ENCODE results near the gene ZNF484. TPM values are rescaled to one million over a fixed set of nuclear protein-coding genes. Genes with fewer than 3 reads are reported as not detected.

The ZNF484 gene
- total and polyA plus RNA-seq, 2 donors (not counting 3 experiments of a cell fraction or from before 2014, with no cell fraction given): 0.88 to 7.2 TPM

- H3K36me3 ChIP-seq (ENCODE audit: control insufficient read depth in 2 of 2, extremely low read depth in 1 of 2, insufficient read depth in 2 of 2, low read length in 2 of 2): no peaks in the 10 kb centered on the region
- dilution Hi-C loops (cut with MboI; ENCODE audit: extremely low pct_ligation_motif_present, low sequenced_read_pairs) (no loop called here), intact Hi-C loops (cut with micrococcal nuclease) (no loop called here)
- no peak overlapping the region for H2AFZ ChIP-seq (ENCODE audit: low read depth, low read length)
- no peaks in the 10 kb centered on the region for H3K9me1 ChIP-seq (replicated peaks; ENCODE audit: control insufficient read depth, extremely low read depth, insufficient read depth, low read length)
- H4K20me1 ChIP-seq (replicated peaks; ENCODE audit: control insufficient read depth, extremely low read depth, insufficient read depth, low read length): no peaks in the 10 kb centered on the region
- H3K27ac ChIP-seq (ENCODE audit: insufficient read depth, low read depth, low read length): no peak overlapping the region
- peaks cover 15 to 18% of the 10 kb centered on the region in 2 experiments for H3K27me3 ChIP-seq (ENCODE audit: control insufficient read depth in 2 of 2, insufficient read depth in 2 of 2, low read length in 2 of 2)
- no peak overlapping the region for H3K9ac ChIP-seq (replicated peaks; ENCODE audit: extremely low read depth, insufficient read depth, low read length)
- H3K4me3 ChIP-seq (replicated peaks in 1 of 3; ENCODE audit: insufficient read depth in 1 of 3, low read depth in 1 of 3, low read length in 3 of 3): no peak overlapping the region
- DNase-seq (ENCODE audit: low read depth, low spot score) (no peak), FAIRE-seq (no peak)
- no peaks in the 10 kb centered on the region for H3K9me3 ChIP-seq (replicated peaks; ENCODE audit: control insufficient read depth, insufficient read depth, low read length)
- H3K4me1 ChIP-seq (ENCODE audit: control insufficient read depth, extremely low read depth, insufficient read depth, low read length): no peaks in the 10 kb centered on the region
- H3K4me2 ChIP-seq (ENCODE audit: insufficient read depth, low read length): no peak overlapping the region
- TF ChIP-seq MYC (IDR thresholded peaks at IDR 0.05; ENCODE audit: low read depth, low read length) (no peak), CTCF (IDR thresholded peaks at IDR 0.05; ENCODE audit: extremely low read depth in 1 of 2, insufficient read depth in 1 of 2, low read depth in 1 of 2, low read length in 2 of 2) (no peak), JUN (IDR thresholded peaks at IDR 0.05; ENCODE audit: borderline replicate concordance, insufficient read depth, insufficient read length, low read depth) (no peak), POLR2A (IDR thresholded peaks at IDR 0.05; ENCODE audit: low read depth, low read length) (no peak), POLR2AphosphoS5 (IDR thresholded peaks at IDR 0.05; ENCODE audit: insufficient read depth, low read depth, low read length) (no peak), FOS (IDR thresholded peaks at IDR 0.05; ENCODE audit: borderline replicate concordance, insufficient read depth, low read length) (no peak), GATA2 (IDR thresholded peaks at IDR 0.05; ENCODE audit: insufficient read depth, insufficient read length, low read depth, low read length) (no peak)
- H3K79me2 ChIP-seq (ENCODE audit: control insufficient read depth, insufficient read depth, low read length): no peaks in the 10 kb centered on the region
- POLR2A ChIA-PET: no interaction called here
- BruUV-seq (replicated peaks): no TSS peak
- CTCF ChIA-PET: interaction anchor here (1.3 kb wide), 1 partner anchor 79 kb away, joined by 5 read pairs; no protein-coding TSS in a partner anchor
Observed at GRCh38 chr9:92795598-92796336, 82.1 kb downstream of the ZNF484 start.

Small RNA genes within 50 kb of the gene (small RNA-seq; reads per million reads assigned to genes)
- not detected for gene RNU6-714P (ENCODE audit: insufficient read depth, insufficient read length, low read depth, low replicate concordance)

Other genes starting within 250 kb of the ZNF484 start
- gene IPPK, start 207.9 kb downstream of the ZNF484 start, total RNA-seq: 12.5 and 14.0 TPM in 2 replicates
- gene IPPK, start 207.9 kb downstream of the ZNF484 start, polyA plus RNA-seq: 26.6 and 28.0 TPM in 2 replicates
- gene BICD2, start 113.2 kb downstream of the ZNF484 start, total RNA-seq: 37.9 and 39.3 TPM in 2 replicates
- gene BICD2, start 113.2 kb downstream of the ZNF484 start, polyA plus RNA-seq: 10.7 and 14.3 TPM in 2 replicates
- gene FGD3, start 69.5 kb upstream of the ZNF484 start, total RNA-seq: not detected in 2 replicates
- gene FGD3, start 69.5 kb upstream of the ZNF484 start, polyA plus RNA-seq: not detected in 2 replicates
- gene SUSD3, start 180.7 kb upstream of the ZNF484 start, total RNA-seq: not detected in 2 replicates
- gene SUSD3, start 180.7 kb upstream of the ZNF484 start, polyA plus RNA-seq: 0.14 TPM in 1 of 2 replicates, not detected in the other
- gene CARD19, start 218.2 kb upstream of the ZNF484 start, total RNA-seq: 45.7 and 58.4 TPM in 2 replicates
- gene CARD19, start 218.2 kb upstream of the ZNF484 start, polyA plus RNA-seq: 148 and 238 TPM in 2 replicates